Gastrocnemius medialis (tissue), 4 donors: ENCODE results near the gene CLEC10A. TPM values are rescaled to one million over a fixed set of nuclear protein-coding genes. Genes with fewer than 3 reads are reported as not detected.
"Not testable (repeated sequence)": the region's sequence is repeated elsewhere in the genome, so short reads cannot be mapped to it uniquely, and the experiment has no call there.

Source experiments
- ATAC-seq, 2 donors: fragments of 150-250 bp; one replicate each; pipeline ENCODE4 v1.9.1; 2016
- DNase-seq, 2 donors: peaks; one replicate each; pipeline ENCODE4 v3.0.0-alpha.2; 2019
- H3K27ac ChIP-seq, 4 donors: fragments of 200-600 bp; sonication (generic); 1 replicate in 1 of 4; 2 replicates in 3 of 4; pipeline ENCODE4 v1.5.1; 2016 to 2018; ENCODE audit warnings: mild to moderate bottlenecking in 2 of 4, moderate library complexity in 1 of 4
- H3K27me3 ChIP-seq, 3 donors: fragments of 200-600 bp; sonication (generic) in 2 of 3; 1 replicate in 1 of 3; 2 replicates in 2 of 3; pipeline versions ENCODE4 v1.5.1 to v1.6.0; 2016 to 2019; ENCODE audit warnings: mild to moderate bottlenecking in 1 of 3, moderate library complexity in 1 of 3
- H3K36me3 ChIP-seq, 2 donors: fragments of 200-600 bp; sonication (generic) in 1 of 2; one replicate each; pipeline ENCODE4 v1.5.1; 2017 to 2018
- H3K4me1 ChIP-seq, 2 donors: fragments of 200-600 bp; sonication (generic) in 1 of 2; one replicate each; pipeline ENCODE4 v1.5.1; 2016 to 2017; ENCODE audit warnings: mild to moderate bottlenecking in 2 of 2
- H3K4me3 ChIP-seq, 4 donors: fragments of 200-600 bp; sonication (generic) in 3 of 4; 1 replicate in 1 of 4; 2 replicates in 3 of 4; pipeline ENCODE4 v1.5.1; 2016 to 2019; ENCODE audit warnings: mild to moderate bottlenecking in 2 of 4
- H3K9me3 ChIP-seq, 3 donors: fragments of 200-600 bp; sonication (generic) in 2 of 3; 1 replicate in 1 of 3; 2 replicates in 2 of 3; pipeline ENCODE4 v1.5.1; 2016 to 2019
- POLR2A ChIP-seq, 2 donors: fragments of 450-650 bp; IDR thresholded peaks; one replicate each; pipeline ENCODE4 v1.6.1; 2017; ENCODE audit warnings: antibody characterized with exemption in 2 of 2, mild to moderate bottlenecking in 2 of 2, moderate library complexity in 2 of 2
- in situ Hi-C, 4 donors: fragments of 200-750 bp; cut with MboI; loops; one replicate each; pipeline versions ENCODE4 v1.15.0 to v1.8.0; 2017; ENCODE audit warnings: low sequenced_read_pairs in 4 of 4
- intact Hi-C: fragments of 100-400 bp; cut with DNase I; formaldehyde crosslinking; loops from one replicate; pipeline ENCODE4 v1.15.1; 2023; ENCODE audit warnings: low total_unique reads
- total RNA-seq, 4 donors: library from RNA; depleted of rRNA; stranded (reverse); fragments of >200 nt; gene quantifications; one replicate each; pipeline versions ENCODE4 v1.1.0 to v1.2.3, GENCODE V29; 2016
- TF ChIP-seq, protein P1 (sequence below), 5 experiments: fragments of 450-650 bp in 3 of 5; fragments of 200-600 bp in 2 of 5; sonication (generic) in 2 of 5; IDR thresholded peaks in 4 of 5; conservative IDR thresholded peaks in 1 of 5; 1 replicate in 4 of 5; 2 replicates in 1 of 5; pipeline ENCODE4 v1.5.1; 2016 to 2019; ENCODE audit warnings: antibody characterized with exemption in 5 of 5, mild to moderate bottlenecking in 3 of 5, moderate library complexity in 3 of 5

CLEC10A gene
- total RNA-seq, 4 donors from 2014 or later: 1.3 to 2.8 (median 2.3) TPM; not detected in 1

DNA sequence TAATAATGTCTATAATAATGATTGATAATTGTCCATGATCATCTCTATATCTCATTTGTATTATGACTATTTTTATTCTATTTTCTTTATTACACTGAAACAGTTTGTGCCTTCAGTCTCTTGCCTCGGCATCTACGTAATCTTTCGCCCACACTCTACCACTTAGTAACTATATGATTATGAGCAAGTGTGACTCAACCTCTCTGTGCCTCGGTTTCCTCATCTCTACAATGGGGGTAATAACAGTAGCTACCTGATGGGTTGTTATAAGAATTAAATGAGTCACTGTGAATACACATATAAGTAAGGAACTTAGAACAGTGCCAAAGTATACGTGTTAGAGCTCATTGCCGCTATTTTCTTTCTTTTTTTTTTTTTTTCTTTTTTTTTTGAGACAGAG lies 32.5 kb downstream of the CLEC10A start:
- ATAC-seq: no peak
- Histone ChIP-seq H3K9me3 (no peaks in the 10 kb centered on the region), H3K4me3 (no peak overlapping the region), H3K4me1 (peaks cover 10 to 12% of the 10 kb centered on the region in 2 donors), H3K27me3 (peaks cover 16 to 22% (median 19%) of the 10 kb centered on the region in 3 donors), H3K27ac (no peak overlapping the region), H3K36me3 (no peaks in the 10 kb centered on the region)
- intact Hi-C loops (loop anchor here (10.0 kb wide), 1 partner anchor 297 kb away; no protein-coding TSS in a partner anchor), in situ Hi-C loops (loop anchor here in 1 of 4 donors (25.0 kb wide), 1 partner anchor 290 kb away; the partner anchor contains the start of genes ACAP1 and NEURL4)
- TF ChIP-seq, protein P1, sequence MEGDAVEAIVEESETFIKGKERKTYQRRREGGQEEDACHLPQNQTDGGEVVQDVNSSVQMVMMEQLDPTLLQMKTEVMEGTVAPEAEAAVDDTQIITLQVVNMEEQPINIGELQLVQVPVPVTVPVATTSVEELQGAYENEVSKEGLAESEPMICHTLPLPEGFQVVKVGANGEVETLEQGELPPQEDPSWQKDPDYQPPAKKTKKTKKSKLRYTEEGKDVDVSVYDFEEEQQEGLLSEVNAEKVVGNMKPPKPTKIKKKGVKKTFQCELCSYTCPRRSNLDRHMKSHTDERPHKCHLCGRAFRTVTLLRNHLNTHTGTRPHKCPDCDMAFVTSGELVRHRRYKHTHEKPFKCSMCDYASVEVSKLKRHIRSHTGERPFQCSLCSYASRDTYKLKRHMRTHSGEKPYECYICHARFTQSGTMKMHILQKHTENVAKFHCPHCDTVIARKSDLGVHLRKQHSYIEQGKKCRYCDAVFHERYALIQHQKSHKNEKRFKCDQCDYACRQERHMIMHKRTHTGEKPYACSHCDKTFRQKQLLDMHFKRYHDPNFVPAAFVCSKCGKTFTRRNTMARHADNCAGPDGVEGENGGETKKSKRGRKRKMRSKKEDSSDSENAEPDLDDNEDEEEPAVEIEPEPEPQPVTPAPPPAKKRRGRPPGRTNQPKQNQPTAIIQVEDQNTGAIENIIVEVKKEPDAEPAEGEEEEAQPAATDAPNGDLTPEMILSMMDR (IDR thresholded peaks at IDR 0.05 in 4 of 5, conservative IDR thresholded peaks at IDR 0.05 in 1 of 5): no peak
- no peak for TF ChIP-seq POLR2A (IDR thresholded peaks at IDR 0.05)
- DNase-seq: no peak

DNA sequence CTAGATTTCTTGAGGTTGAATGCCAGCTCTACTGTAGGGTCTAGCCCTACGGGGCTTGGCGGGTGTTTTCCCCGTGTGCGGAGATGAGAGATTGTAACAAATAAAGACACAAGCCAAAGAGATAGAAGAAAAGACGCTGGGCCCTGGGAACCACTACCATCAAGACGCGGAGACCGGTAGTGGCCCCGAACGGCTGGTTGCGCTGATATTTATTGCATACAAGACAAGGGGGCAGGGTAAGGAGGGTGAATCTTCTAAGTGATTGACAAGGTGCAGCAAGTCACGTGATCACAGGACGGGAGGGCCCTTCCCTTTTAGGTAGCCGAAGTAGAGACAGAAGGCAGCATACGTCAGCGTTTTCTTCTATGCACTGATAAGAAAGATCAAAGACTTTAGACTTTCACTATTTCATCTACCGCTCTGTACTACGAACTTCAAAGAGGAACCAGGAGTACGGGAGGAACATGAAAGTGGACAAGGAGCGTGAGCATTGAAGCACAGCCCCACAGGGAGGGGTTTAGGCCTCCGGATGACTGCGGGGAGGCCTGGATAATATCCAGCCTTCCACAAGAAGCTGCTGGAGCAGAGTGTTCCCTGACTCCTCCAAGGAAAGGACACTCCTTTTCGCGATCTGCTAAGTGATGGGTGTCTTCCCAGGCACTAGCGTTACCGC lies 33.2 kb downstream of the CLEC10A start:
- not testable (repeated sequence) for ATAC-seq, H3K36me3 ChIP-seq, H3K9me3 ChIP-seq
- peak overlapping the region; percentile 14 to 50 (median 30) for H3K4me3 ChIP-seq
- H3K4me1 ChIP-seq: peaks cover 10 to 12% of the 10 kb centered on the region in 2 donors
- H3K27ac ChIP-seq: peak overlapping the region in 1 of 4 donors; percentile 44
- intact Hi-C loops (loop anchor here (10.0 kb wide), 1 partner anchor 298 kb away; no protein-coding TSS in a partner anchor), in situ Hi-C loops (loop anchor here in 1 of 4 donors (25.0 kb wide), 1 partner anchor 290 kb away; the partner anchor contains the start of genes ACAP1 and NEURL4)
- DNase-seq: peak in 1 of 2 donors; percentile 40
- H3K27me3 ChIP-seq: peaks cover 21 to 29% (median 26%) of the 10 kb centered on the region in 3 donors

- Histone ChIP-seq H3K4me3 (peak overlapping the region; percentile 14 to 50 (median 30)), H3K9me3 (no peaks in the 10 kb centered on the region), H3K27ac (peak overlapping the region in 1 of 4 donors; percentile 44), H3K36me3 (no peaks in the 10 kb centered on the region), H3K4me1 (peaks cover 10 to 12% of the 10 kb centered on the region in 2 donors), H3K27me3 (peaks cover 21 to 30% (median 29%) of the 10 kb centered on the region in 3 donors)
- intact Hi-C loops (loop anchor here (10.0 kb wide), 1 partner anchor 299 kb away; no protein-coding TSS in a partner anchor), in situ Hi-C loops (loop anchor here in 1 of 4 donors (25.0 kb wide), 1 partner anchor 291 kb away; the partner anchor contains the start of genes ACAP1 and NEURL4)
- DNase-seq: no peak
- TF ChIP-seq POLR2A (IDR thresholded peaks at IDR 0.05): no peak
- TF ChIP-seq, protein P1 (IDR thresholded peaks at IDR 0.05 in 4 of 5, conservative IDR thresholded peaks at IDR 0.05 in 1 of 5): no peak
- peak; percentile 14 to 35 for ATAC-seq
Observed at GRCh38 chr17:7046127-7046724, 33.8 kb downstream of the CLEC10A start.

DNA sequence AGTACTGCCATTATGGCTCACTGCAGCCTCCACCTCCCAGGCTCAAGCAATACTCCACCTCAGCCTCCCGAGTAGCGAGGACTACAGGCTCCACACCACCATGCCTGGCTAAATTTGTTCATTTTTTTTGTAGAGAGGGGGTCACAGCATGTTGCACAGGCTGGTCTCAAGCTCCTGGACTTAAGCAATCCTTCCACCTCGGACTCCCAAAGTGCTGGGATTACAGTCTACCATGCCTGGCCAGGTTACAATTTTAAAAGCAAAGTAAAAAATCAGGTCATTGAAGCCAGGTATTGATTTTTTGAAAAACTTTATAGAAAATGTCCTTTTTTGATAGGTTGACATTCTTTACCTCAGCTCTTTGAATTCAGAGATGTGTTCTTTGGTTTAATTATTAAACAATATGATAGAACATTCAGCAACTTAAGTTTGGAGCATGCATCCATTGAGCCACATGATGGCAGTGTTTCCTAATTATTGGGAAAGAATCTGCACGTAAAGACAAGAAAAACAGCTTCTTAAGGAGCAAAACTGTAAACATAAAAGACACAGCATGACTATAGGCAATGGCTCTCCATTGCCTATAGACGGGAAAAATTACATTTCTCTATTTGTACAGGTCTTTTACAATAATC lies 34.4 kb downstream of the CLEC10A start:
- no peak overlapping the region for H3K27ac ChIP-seq
- intact Hi-C loops (loop anchor here (2.0 to 10.0 kb wide), 2 partner anchors 91 to 299 kb away; no protein-coding TSS in a partner anchor), in situ Hi-C loops (loop anchor here in 1 of 4 donors (25.0 kb wide), 1 partner anchor 292 kb away; the partner anchor contains the start of genes ACAP1 and NEURL4)
- peak; percentile 35 to 57 for ATAC-seq
- peak overlapping the region in 1 of 4 donors; percentile 33 for H3K4me3 ChIP-seq
- H3K36me3 ChIP-seq: no peaks in the 10 kb centered on the region
- H3K4me1 ChIP-seq: peaks cover 10 to 12% of the 10 kb centered on the region in 2 donors
- no peak for DNase-seq
- no peaks in the 10 kb centered on the region for H3K9me3 ChIP-seq
- peaks cover 21 to 30% (median 29%) of the 10 kb centered on the region in 3 donors for H3K27me3 ChIP-seq
- TF ChIP-seq POLR2A (IDR thresholded peaks at IDR 0.05): no peak
- TF ChIP-seq, protein P1 (IDR thresholded peaks at IDR 0.05 in 4 of 5, conservative IDR thresholded peaks at IDR 0.05 in 1 of 5): peak; percentile 50 to 76 (median 74)
